Omental fat pad (tissue), 4 donors: ENCODE data around the gene CCDC187. TPM values are rescaled to one million over a fixed set of nuclear protein-coding genes. Genes with fewer than 3 reads are reported as not detected.
"Not testable (repeated sequence)": the region's sequence is repeated elsewhere in the genome, so short reads cannot be mapped to it uniquely, and the experiment has no call there.

Experiments used
- ATAC-seq: fragments of 150-250 bp; one replicate; pipeline ENCODE4 v1.9.1; 2016; ENCODE audit warnings: mild to moderate bottlenecking, moderate library complexity; ENCODE audit not compliant: low FRiP score
- DNase-seq: peaks from one replicate; pipeline ENCODE4 v3.0.0-alpha.2; 2019; ENCODE audit warnings: low spot score
- CTCF ChIP-seq, 3 donors: fragments of 450-650 bp; IDR thresholded peaks; one replicate each; pipeline ENCODE4 v1.5.1; 2016 to 2017; ENCODE audit warnings: antibody characterized with exemption in 3 of 3, mild to moderate bottlenecking in 3 of 3, moderate library complexity in 2 of 3
- total RNA-seq, 4 donors: library from RNA; depleted of rRNA; stranded (reverse); fragments of >200 nt; gene quantifications; one replicate each; pipeline ENCODE4 v1.1.0, GENCODE V29; 2016

Gene CCDC187
- total RNA-seq, 4 donors from 2014 or later, result not detected

GRCh38 chr9:136322756-136323330 lies 18.9 kb upstream of the CCDC187 start:
- no peak for ATAC-seq
- DNase-seq, result no peak
- no peak for TF ChIP-seq CTCF (IDR thresholded peaks at IDR 0.05)

- ATAC-seq, result no peak
- no peak for DNase-seq
- no peak for TF ChIP-seq CTCF (IDR thresholded peaks at IDR 0.05)
Observed at GRCh38 chr9:136321561-136321960, 17.7 kb upstream of the CCDC187 start.

- DNase-seq, ATAC-seq: not testable (repeated sequence)
Observed at GRCh38 chr9:136320972-136321371, 17.1 kb upstream of the CCDC187 start.

- DNase-seq, ATAC-seq: not testable (repeated sequence)
Observed at GRCh38 chr9:136319955-136320354, 16.1 kb upstream of the CCDC187 start.

- ATAC-seq, DNase-seq: not testable (repeated sequence)
Observed at GRCh38 chr9:136319244-136319643, 15.3 kb upstream of the CCDC187 start.

GRCh38 chr9:136318776-136319241 lies 14.9 kb upstream of the CCDC187 start:
- ATAC-seq, result no peak
- no peak for DNase-seq
- no peak for TF ChIP-seq CTCF (IDR thresholded peaks at IDR 0.05)

- no peak for DNase-seq
- no peak for ATAC-seq
- no peak for TF ChIP-seq CTCF (IDR thresholded peaks at IDR 0.05)
Observed at GRCh38 chr9:136318111-136318775, 14.3 kb upstream of the CCDC187 start.

- ATAC-seq (no peak), DNase-seq (no peak)
- TF ChIP-seq CTCF (IDR thresholded peaks at IDR 0.05), result no peak
Observed at GRCh38 chr9:136317695-136318094, 13.8 kb upstream of the CCDC187 start.
